ENCODE data around the gene PROX2.

GRCh38 chr14:74829251-74829650, 46.7 kb downstream of the PROX2 start:
- TF ChIP-seq POLR2A (conservative IDR thresholded peaks at IDR 0.05) (no peak), CTCF (IDR thresholded peaks at IDR 0.05 in 2 of 3, conservative IDR thresholded peaks at IDR 0.05 in 1 of 3; ENCODE audit: insufficient read depth in 2 of 3, low read depth in 1 of 3, low read length in 3 of 3) (no peak), PATZ1 (CRISPR knock-in tag; IDR thresholded peaks at IDR 0.05; ENCODE audit: borderline replicate concordance) (no peak), FOXA1 (IDR thresholded peaks at IDR 0.05; ENCODE audit: borderline replicate concordance) (no peak), HDAC8 (tag; IDR thresholded peaks at IDR 0.05) (no peak), PHB2 (IDR thresholded peaks at IDR 0.05; ENCODE audit: low read depth) (no peak), UBTF (IDR thresholded peaks at IDR 0.05; ENCODE audit: borderline replicate concordance in 1 of 2, low read depth in 2 of 2, low read length in 2 of 2) (no peak), CTBP1 (IDR thresholded peaks at IDR 0.05; ENCODE audit: borderline replicate concordance) (no peak), RBM34 (IDR thresholded peaks at IDR 0.05; ENCODE audit: borderline replicate concordance, insufficient read depth, low read length) (no peak), GATA2 (CRISPR knock-in tag; IDR thresholded peaks at IDR 0.05) (no peak), ZHX1 (conservative IDR thresholded peaks at IDR 0.05; ENCODE audit: low read length) (no peak), TGIF2 (CRISPR knock-in tag; IDR thresholded peaks at IDR 0.05) (no peak)
